Epithelial cell of proximal tubule (primary cell): ENCODE data around the gene RBM6. TPM values are rescaled to one million over a fixed set of nuclear protein-coding genes. Genes with fewer than 3 reads are reported as not detected.
"Not testable (repeated sequence)": the region's sequence is repeated elsewhere in the genome, so short reads cannot be mapped to it uniquely, and the experiment has no call there.

Experiments
- DNase-seq: peaks from one replicate; pipeline ENCODE4 v3.0.0-alpha.2; 2011; ENCODE audit warnings: low read depth
- H3K4me3 ChIP-seq: 2 replicates; pipeline ENCODE4 v1.5.1; 2011; ENCODE audit warnings: low read depth, mild to moderate bottlenecking, low read length
- total RNA-seq: library from RNA; depleted of rRNA; stranded (reverse); fragments of >200 nt; gene quantifications from 2 replicates; pipeline ENCODE4 v1.2.3, GENCODE V29; 2015
- TF ChIP-seq, protein P1 (sequence below): conservative IDR thresholded peaks from 2 replicates; pipeline ENCODE4 v1.5.1; 2012; ENCODE audit warnings: low read depth, mild to moderate bottlenecking, low read length

RBM6 gene
- total RNA-seq, 1 donor from 2014 or later = 36.6 TPM

GRCh38 chr3:49930168-49930690, 9.7 kb upstream of the RBM6 start:
- TF ChIP-seq, protein P1, sequence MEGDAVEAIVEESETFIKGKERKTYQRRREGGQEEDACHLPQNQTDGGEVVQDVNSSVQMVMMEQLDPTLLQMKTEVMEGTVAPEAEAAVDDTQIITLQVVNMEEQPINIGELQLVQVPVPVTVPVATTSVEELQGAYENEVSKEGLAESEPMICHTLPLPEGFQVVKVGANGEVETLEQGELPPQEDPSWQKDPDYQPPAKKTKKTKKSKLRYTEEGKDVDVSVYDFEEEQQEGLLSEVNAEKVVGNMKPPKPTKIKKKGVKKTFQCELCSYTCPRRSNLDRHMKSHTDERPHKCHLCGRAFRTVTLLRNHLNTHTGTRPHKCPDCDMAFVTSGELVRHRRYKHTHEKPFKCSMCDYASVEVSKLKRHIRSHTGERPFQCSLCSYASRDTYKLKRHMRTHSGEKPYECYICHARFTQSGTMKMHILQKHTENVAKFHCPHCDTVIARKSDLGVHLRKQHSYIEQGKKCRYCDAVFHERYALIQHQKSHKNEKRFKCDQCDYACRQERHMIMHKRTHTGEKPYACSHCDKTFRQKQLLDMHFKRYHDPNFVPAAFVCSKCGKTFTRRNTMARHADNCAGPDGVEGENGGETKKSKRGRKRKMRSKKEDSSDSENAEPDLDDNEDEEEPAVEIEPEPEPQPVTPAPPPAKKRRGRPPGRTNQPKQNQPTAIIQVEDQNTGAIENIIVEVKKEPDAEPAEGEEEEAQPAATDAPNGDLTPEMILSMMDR = no peak

DNA sequence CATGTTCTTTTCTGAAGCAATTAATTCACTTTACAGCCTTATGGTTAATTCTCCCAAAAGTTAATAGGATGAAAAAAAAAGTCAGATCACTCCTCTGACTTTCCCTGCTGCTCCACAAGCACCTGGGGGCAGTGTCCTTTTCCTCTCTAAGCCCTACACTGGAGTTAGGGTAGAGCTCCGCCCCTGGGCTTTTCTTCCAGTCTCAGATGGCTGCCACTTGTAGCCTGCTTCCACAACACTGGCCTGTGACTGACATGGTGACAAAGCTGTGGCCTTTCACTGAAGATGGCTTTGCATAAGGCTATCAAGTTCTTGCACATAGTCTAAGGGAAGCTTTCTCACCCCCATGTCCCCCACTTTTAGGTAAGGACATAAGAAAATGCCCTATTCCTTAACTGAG, 9.0 kb upstream of the RBM6 start:
- DNase-seq = no peak
- TF ChIP-seq, protein P1 = peak; percentile 26
- no peak overlapping the region for H3K4me3 ChIP-seq

More at GRCh38 chr3:49930168-49930690, 9.7 kb upstream of the RBM6 start:
- peak overlapping the region; percentile 77 for H3K4me3 ChIP-seq
- no peak for DNase-seq

GRCh38 chr3:49932281-49932680, 7.7 kb upstream of the RBM6 start:
- DNase-seq, H3K4me3 ChIP-seq: not testable (repeated sequence)

GRCh38 chr3:49937090-49937489, 2.9 kb upstream of the RBM6 start:
- H3K4me3 ChIP-seq = no peak overlapping the region
- TF ChIP-seq, protein P1 = no peak
- DNase-seq = no peak

DNA sequence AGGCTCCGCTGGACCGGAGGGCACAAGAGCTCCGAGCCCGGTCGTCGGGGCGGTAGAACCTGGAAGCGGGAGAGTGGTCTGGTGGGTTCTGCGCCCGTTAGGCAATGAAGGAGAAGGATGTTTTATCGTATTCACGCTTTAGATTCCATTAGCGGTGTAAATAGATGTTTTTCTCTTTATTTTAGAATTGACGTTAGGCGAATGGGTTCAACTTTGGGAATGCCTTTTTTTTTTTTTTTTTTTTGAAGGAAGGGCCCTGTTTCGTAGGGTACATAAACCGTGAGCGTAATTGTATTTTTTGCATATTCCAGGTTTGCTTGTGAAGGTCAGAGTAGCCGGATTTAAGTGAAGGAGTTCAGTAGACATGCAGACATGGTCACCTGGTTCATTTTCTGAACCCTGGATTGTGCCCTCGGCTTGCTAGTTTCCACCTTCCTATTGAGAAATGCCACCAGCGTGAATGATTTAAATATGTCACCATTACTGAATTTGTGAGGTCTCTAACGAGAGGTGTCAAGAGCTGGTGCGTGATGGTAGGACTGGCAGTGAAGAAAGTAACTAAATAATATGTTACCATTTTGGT, 808 bp downstream of the RBM6 start:
- no peak for DNase-seq
- TF ChIP-seq, protein P1 = no peak
- peak overlapping the region; percentile 98 for H3K4me3 ChIP-seq

GRCh38 chr3:49942651-49943050, 2.7 kb downstream of the RBM6 start:
- no peak for DNase-seq
- TF ChIP-seq, protein P1 = no peak
- no peak overlapping the region for H3K4me3 ChIP-seq

- no peak overlapping the region for H3K4me3 ChIP-seq
- DNase-seq = no peak
- TF ChIP-seq, protein P1 = no peak
Observed at GRCh38 chr3:49952924-49953323, 13.0 kb downstream of the RBM6 start.
